ENCODE data around the gene PLA2G6.
"Not testable (repeated sequence)": the region's sequence is repeated elsewhere in the genome, so short reads cannot be mapped to it uniquely, and the experiment has no call there.

PLA2G6 gene

GRCh38 chr22:38169116-38169515, 12.5 kb downstream of the PLA2G6 start:
- no peak for DNase-seq (ENCODE audit: low read depth in 1 of 2, low spot score in 1 of 2)

- DNase-seq (ENCODE audit: low read depth in 1 of 2, low spot score in 1 of 2): no peak
These were observed 13.6 kb downstream of the PLA2G6 start for GRCh38 chr22:38167988-38168407.

- no peak for DNase-seq (ENCODE audit: low read depth in 1 of 2, low spot score in 1 of 2)
These were observed 15.6 kb downstream of the PLA2G6 start for GRCh38 chr22:38165922-38166593.

- no peak for DNase-seq (ENCODE audit: low read depth in 1 of 2, low spot score in 1 of 2)
These were observed 17.1 kb downstream of the PLA2G6 start for GRCh38 chr22:38164551-38164918.

GRCh38 chr22:38163844-38164550, 17.6 kb downstream of the PLA2G6 start:
- no peak for DNase-seq (ENCODE audit: low read depth in 1 of 2, low spot score in 1 of 2)

- no peak for DNase-seq (ENCODE audit: low read depth in 1 of 2, low spot score in 1 of 2)
These were observed 18.5 kb downstream of the PLA2G6 start for GRCh38 chr22:38162881-38163843.

- no peak for DNase-seq (ENCODE audit: low read depth in 1 of 2, low spot score in 1 of 2)
These were observed 25.9 kb downstream of the PLA2G6 start for GRCh38 chr22:38155703-38156102.

- not testable (repeated sequence) for DNase-seq (ENCODE audit: low read depth in 1 of 2, low spot score in 1 of 2)
These were observed 27.1 kb downstream of the PLA2G6 start for GRCh38 chr22:38154563-38154915.

- no peak for DNase-seq (ENCODE audit: low read depth in 1 of 2, low spot score in 1 of 2)
These were observed 27.6 kb downstream of the PLA2G6 start for GRCh38 chr22:38153821-38154562.

- no peak for DNase-seq (ENCODE audit: low read depth in 1 of 2, low spot score in 1 of 2)
These were observed 30.5 kb downstream of the PLA2G6 start for GRCh38 chr22:38151126-38151500.

- DNase-seq (ENCODE audit: low read depth in 1 of 2, low spot score in 1 of 2): no peak
These were observed 33.4 kb downstream of the PLA2G6 start for GRCh38 chr22:38148245-38148644.

GRCh38 chr22:38146166-38146565, 35.5 kb downstream of the PLA2G6 start:
- not testable (repeated sequence) for DNase-seq (ENCODE audit: low read depth in 1 of 2, low spot score in 1 of 2)

GRCh38 chr22:38144025-38144405, 37.6 kb downstream of the PLA2G6 start:
- no peak for DNase-seq (ENCODE audit: low read depth in 1 of 2, low spot score in 1 of 2)

- no peak for DNase-seq (ENCODE audit: low read depth in 1 of 2, low spot score in 1 of 2)
These were observed 39.0 kb downstream of the PLA2G6 start for GRCh38 chr22:38142606-38143005.

GRCh38 chr22:38141217-38141973, 40.2 kb downstream of the PLA2G6 start:
- DNase-seq (ENCODE audit: low read depth in 1 of 2, low spot score in 1 of 2): no peak

GRCh38 chr22:38139901-38140300, 41.7 kb downstream of the PLA2G6 start:
- DNase-seq (ENCODE audit: low read depth in 1 of 2, low spot score in 1 of 2): no peak

GRCh38 chr22:38138961-38139360, 42.7 kb downstream of the PLA2G6 start:
- DNase-seq (ENCODE audit: low read depth in 1 of 2, low spot score in 1 of 2): no peak

- no peak for DNase-seq (ENCODE audit: low read depth in 1 of 2, low spot score in 1 of 2)
These were observed 43.5 kb downstream of the PLA2G6 start for GRCh38 chr22:38137876-38138687.

- no peak for DNase-seq (ENCODE audit: low read depth in 1 of 2, low spot score in 1 of 2)
These were observed 45.0 kb downstream of the PLA2G6 start for GRCh38 chr22:38136607-38137006.
